ENCODE results near the gene RASSF4.

The RASSF4 gene

DNA sequence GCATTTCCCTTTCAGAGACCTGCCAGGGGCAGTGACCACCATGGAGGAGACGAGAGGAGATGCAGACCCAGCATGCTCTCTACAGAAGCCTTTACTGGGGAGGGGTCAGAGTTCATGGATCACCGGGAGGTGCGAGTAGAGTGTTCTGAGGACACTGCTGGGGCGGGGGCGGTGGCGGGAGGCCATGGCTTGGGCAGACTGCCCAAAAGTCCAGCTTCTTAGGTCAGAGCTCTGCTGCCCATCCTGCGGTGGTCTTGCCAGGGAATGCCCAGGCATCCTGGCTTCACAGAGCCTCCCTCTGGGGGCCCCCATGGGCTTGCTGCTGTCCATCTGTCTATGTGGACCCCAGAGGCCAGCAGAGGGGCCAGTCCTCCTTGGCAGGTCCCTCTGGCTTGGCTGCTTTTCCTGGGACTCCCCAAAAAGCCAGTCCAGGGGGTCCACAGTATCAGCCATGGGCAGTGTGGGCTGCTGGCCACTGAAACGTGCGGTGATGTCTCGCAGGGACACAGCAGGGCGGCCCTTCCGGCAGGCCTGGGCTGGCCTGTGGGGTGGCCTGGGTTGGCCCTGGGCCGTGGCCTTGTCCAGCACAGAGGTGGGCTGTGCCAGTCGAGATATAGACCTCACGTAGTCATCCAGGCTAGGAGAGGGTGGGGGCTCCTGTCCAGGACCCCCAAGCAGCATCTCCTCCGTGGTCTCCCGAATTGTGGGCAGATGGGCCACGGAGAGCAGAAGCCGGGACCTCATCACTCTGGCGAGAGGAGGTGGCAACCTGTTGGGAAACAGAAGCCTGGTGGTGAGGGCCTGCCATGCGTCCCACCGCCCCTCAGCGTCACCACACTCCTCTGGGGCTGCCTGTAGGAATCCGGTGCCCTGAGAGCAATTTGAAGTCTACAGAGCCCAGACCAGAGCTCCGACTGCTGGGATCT, 17.9 kb downstream of the RASSF4 start:
- no peak for DNase-seq

DNA sequence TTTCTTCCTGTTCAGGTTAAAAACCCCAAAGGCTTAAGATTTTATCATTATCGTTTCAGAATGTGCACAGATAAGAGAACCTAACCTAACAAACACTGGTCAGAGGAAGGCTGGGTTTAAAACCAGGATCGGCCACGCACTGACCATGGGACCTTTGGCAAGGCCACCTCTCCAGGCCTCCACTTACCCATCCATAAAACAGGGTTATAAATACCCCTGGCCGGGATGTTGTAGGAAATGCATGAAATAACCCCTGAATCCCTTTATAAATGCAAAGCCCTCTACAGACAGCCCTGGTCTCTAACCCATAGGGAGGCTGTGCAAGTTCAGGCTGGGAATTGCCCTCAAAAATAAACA, 18.6 kb downstream of the RASSF4 start:
- DNase-seq, result no peak

DNA sequence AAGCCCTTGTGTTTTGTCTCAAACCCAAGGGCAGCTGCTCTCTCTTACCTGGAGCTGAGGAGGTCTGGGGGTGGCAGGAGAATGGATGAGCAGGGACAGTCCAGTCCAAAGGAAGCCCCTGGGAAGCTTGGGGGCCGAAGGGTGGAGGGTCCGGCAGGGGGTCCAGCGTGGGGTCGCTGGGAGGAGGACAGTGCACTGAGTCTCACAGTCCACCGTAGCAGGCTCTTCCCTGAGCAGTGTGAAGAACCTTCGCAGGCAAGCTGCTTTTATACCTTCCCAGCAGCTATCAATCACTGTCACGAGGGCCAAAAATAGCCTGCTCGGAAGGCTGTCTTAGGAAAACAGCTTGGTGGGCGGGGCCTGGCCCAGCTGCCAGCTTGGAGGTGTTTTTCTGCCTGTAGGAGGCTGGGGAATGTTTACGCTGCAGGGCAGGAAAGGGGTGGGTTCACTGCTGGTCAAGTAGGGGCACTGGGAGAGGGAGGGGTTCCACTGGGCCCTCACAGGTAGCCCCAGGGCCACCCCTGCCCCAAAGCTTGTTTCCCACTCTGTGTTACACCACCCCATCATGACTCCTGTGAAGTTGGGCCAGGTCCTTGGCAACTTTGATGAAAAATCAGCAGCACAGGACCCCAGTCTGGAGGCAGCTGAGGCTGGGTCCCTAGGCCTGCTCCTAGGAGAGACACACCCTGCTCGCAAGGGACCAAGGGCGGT, 19.1 kb downstream of the RASSF4 start, which contains the start of gene DEPP1:
DEPP1 (minus strand) TSS at position 240 of the 711 bp plus-strand sequence. CDS start 779 bp downstream, outside the sequence.
- DNase-seq, result peak; percentile 57 to 84

DNA sequence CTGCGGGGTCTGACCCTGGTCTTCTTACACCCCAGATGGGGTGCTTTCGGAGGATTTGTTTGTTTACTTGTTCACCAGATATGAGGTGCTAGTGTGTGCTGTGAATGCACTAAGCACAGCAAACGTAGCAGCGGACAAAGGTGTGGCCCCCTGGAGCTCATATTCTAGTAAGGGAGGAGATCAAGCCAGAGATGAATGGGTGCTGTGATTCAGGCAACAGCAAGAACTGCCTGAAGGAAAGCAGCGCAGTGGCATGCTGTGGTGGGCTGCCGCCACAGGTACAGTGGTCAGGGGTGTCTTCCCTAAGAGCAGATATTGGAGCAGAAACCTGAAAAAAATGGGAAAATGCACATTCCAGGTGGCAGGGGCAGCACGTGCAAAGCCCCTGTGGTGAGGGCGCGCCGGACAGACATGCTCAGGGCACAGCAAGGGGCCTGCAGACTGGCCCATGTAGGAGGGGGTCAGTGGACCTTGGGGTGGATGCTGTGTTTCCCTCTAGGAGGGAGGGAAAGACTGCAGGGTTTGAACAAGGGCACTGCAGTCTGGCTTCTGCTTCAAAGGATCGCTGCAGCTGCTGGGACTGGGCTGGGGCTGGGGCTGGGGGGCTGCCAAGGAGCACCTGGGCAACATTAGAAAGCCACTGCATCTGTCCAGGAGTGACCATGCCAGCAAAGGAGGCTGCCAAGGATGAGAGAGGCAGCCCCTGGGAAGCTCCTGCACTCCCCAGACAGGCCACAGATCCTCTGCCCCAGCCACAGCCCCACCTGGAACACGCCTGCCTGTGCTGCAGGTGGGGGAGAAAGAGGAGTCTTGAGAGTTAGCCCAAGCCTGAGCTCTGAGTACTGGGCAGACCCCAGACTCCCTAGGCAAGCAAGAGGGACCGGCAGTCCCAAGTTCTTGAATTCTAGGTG, 19.9 kb downstream of the RASSF4 start:
- DNase-seq, result no peak

GRCh38 chr10:44980309-44981171, 20.9 kb downstream of the RASSF4 start:
- DNase-seq, result no peak

GRCh38 chr10:44981172-44982113, 21.8 kb downstream of the RASSF4 start:
- DNase-seq, result no peak

- no peak for DNase-seq
Observed at GRCh38 chr10:44982114-44982460, 22.5 kb downstream of the RASSF4 start.

DNA sequence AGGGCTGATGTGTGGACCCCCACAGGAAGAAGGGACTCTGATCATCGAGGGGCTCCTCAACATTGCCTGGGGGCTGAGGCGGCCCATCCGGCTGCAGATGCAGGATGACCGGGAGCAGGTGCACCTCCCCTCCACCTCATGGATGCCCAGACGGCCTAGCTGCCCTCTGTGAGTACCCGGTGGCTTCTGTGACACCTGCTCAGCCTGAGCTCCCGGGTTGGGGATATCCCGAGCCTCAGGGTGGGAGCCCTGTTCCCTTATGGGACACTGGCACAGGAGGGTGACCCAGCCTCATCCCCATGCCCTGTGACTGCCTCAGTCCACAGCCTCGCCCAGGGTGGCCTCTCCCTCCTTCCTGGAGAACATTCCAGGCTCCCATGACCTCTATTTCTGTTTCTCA, 22.9 kb downstream of the RASSF4 start:
- no peak for DNase-seq

- no peak for DNase-seq
Observed at GRCh38 chr10:44983066-44983894, 23.7 kb downstream of the RASSF4 start.

DNA sequence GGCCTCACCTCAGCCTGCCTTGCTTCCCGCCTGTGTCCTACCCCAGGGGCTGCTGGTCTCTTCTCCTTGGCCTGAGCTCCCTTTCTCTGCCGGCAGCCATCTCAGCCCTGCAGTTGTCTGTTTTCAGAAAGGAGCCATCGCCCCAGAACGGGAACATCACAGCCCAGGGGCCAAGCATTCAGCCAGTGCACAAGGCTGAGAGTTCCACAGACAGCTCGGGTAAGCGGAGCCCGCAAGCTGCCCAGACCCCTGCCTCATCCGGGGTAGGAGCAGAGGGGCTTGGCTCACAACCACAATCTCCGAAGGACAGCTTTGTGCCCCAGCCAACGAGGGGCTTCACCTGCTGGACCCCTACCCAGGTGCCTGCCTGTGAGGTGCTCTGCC, 24.3 kb downstream of the RASSF4 start:
- no peak for DNase-seq

DNA sequence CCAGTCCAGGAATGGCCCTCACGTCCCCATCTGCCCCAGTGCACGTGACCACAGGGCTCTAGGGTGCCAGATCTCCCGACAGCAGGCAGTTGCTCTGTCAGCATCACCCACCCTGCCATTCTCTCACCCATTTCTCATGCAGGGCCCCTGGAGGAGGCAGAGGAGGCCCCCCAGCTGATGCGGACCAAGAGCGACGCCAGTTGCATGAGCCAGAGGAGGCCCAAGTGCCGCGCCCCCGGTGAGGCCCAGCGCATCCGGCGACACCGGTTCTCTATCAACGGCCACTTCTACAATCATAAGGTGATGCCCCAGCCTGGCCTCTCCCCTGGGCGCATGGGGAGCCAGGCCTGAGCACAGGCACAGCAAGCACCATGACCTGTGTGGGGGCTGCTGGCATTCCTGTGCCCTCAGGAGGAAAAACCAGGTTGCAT, 25.1 kb downstream of the RASSF4 start:
- no peak for DNase-seq

GRCh38 chr10:44985175-44985681, 25.6 kb downstream of the RASSF4 start:
- no peak for DNase-seq

DNA sequence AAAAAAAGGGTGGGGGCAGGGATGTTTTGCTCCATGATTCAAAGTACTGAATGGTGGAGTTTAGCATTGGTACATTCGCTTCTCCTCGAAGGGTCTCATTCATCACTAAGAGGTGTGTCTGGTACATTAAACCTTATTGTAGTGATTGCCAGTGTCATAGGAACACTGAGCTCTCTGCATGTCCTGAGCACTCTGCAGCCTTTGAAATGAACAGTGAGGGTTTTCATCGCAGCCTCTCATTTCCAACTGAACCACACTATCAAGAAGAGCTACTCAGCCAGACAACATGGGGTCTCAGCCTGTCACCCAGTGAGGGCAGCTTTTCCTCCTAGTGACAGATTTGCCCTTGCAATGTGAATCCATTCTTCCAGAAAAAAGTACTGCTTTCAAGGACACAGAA, 26.6 kb downstream of the RASSF4 start:
- no peak for DNase-seq

- no peak for DNase-seq
Observed at GRCh38 chr10:44986670-44987069, 27.1 kb downstream of the RASSF4 start.

- DNase-seq, result no peak
Observed at GRCh38 chr10:44988957-44989585, 29.5 kb downstream of the RASSF4 start.

DNA sequence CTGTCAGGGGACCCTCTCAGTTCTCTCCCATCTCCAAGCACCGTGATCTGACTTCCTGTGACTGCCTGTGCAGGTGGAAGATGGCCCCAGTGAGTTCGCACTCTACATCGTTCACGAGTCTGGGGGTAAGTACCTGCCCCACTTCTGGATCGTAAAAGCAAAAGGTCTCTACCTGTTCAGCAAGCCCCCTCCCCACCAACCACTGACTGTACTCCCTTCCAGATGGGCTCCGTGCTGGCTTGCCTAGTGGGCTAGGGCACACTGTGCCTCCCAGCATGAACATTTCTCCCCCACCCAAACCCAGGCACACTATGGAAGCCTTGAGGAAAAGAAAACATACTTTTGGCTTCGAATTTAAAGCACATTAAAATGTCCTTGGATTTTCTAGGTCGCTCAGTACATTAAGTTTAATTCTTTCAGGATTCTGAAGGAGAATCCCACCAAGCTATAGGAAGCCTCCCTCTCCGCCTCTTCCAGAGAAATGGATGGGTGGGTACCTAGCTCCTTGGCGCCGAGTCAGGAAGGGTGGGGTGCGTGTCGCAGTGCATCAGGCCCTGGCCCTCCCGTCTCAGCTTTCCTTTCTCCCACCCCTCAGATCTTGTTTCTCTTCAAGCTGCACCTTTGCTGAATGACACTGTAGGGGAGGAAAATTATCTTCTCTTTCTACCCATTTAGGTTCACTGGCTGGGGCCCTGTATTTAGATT, 30.1 kb downstream of the RASSF4 start:
- DNase-seq, result no peak

DNA sequence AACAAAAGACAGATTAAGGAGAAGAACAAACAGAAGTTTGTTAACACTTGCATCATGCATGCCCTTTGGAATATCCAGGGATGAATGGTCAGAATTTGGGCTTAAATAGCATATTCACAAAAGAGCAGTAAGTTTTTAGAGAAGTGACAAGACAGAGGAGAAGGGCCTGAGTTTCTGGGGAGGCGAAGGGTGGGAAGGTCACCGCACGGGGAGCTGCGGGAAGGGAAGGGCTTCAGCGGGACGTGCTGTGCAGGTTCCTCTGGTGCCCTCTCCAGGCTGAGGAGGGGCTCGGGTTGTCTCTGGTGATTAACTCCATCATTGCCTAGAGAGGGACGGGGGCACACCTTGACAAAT, 30.7 kb downstream of the RASSF4 start:
- DNase-seq, result no peak

DNA sequence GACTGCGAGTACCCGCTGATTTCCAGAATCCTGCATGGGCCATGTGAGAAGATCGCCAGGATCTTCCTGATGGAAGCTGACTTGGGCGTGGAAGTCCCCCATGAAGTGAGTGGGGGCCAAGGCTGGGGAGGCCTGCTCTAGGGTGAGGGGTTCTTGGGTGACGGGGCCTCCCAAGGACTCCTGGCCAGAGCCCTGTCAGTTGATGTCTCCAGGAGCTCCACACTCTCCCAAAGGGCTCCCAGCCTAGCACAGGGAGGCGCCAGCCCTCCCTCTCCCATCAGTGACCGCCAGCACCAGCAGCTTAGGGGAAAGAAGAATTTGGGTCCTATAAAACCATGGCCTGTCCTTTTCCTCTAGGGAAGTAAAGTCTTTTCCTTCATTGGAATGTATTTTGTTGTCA, 31.4 kb downstream of the RASSF4 start:
- DNase-seq, result no peak

DNA sequence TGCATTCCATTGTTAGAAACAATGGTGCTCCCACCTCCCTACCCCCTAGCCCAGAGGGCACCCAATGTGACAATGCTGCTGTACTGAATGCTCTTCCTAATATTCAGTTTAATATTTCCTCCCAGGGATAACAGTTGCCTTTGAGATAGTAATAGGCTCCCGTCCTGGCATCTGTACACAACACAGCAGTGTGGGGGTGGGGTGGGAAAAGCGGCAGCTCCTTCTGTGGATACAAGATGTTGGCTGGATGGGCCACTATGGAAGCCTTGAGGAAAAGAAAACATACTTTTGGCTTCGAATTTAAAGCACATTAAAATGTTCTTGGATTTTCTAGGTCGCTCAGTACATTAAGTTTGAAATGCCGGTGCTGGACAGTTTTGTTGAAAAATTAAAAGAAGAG, 32.0 kb downstream of the RASSF4 start:
- DNase-seq, result no peak
